ENCODE results near the gene LIMS4.
"Not testable (repeated sequence)": the region's sequence is repeated elsewhere in the genome, so short reads cannot be mapped to it uniquely, and the experiment has no call there.

LIMS4 gene

DNA sequence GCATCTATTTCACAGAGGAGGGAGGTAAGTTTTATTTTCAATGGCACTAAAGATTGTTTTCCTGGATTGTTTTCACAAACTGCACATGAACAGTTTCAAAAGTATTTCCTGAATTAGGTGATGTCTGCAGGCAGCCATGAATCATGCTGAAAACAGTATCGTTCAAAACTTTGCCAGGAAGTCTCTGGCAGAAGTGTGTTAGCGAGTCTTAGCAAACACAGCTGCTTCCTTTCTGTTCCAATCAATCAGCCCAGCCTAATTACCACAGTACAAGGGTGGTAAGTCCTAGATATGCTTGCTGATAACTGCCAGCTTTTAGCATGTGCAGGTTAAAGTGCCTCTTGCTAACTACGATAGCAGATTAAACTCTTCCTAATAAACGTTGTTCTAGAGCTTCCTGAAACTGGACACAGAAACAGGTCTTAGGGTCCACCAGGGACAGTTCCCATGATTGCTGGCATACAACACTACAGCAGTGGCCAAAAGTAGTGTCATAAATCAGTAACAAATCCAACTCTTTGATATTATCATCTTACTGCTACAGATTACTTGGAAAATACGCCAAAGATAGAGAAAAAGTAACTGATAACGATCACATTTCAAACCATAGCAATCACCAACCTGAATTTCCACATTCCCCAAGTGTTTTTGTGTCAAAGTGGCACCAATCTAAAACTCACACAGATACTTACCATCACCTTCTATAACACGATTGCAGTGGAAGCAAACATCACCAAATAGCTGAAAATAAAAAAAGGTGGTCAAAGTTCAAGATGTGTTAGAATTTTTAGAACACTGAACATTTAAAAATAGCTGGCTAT lies 23.3 kb downstream of the LIMS4 start:
- DNase-seq, result not testable (repeated sequence)

DNA sequence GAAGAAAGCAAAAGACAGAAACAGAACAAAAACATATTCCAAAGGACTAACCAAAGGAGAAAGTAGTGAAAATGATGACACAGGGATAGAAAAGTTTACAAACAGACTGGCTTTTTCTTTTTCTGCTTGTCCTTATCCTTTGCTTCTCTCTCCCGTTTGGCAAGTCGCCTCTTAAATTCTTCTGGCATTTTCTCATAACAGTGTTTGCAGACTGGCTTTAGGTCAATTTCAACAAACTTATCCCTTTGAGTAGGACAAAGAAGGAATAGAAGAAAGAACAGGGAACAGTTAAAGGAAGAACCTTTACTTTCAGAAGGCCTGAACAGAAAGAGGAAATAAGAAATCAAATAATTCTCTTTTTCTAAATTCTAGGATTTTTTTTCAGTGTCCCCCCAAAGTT lies 26.0 kb downstream of the LIMS4 start:
- DNase-seq, result not testable (repeated sequence)

DNA sequence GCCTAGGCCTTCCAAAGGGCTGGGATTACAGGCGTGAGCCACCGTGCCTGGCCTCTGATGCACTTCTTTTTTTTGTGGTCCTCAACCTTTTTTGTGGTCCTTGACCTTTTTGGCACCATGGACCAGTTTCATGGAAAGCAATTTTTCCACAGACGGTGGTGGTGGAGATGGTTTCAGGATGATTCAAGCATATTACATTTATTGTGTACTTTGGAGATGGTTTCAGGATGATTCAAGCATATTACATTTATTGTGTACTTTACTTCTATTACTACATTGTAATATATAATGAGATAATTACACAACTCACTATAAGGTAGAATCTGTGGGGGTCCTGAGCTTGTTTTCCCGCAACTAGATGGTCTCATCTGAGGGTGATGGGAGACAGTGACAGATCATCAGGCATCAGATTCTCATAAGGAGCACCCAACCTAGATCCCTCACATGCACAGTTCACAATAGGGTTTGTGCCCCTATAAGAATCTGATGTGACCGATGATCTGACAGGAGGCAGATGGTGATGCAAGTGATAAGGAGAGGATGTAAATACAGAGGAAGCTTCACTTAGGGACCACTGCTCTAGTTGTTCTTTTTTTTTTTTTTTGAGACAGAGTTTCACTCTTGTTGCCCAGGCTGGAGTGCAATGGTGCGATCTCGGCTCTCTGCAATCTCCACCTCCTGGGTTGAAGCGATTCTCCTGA lies 29.2 kb downstream of the LIMS4 start:
- DNase-seq, result not testable (repeated sequence)

DNA sequence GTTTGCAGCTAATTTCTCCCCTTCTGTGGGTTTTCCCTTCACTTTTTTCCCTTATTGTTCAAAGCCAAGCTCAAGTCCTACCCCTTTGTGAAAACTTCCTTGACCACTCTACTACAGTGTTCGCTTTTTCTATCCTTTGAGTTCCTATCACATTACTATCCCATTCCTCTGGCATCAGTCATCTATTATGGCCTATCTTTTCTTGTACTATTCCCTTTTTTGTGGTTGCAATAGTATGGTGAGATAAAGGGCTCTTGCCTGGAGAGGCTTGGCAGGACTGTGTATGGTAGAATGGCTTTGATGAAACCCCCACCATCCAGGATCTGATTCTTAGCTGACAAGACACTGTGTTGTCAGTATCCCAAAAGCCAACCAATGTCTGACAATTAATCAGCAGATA lies 30.7 kb downstream of the LIMS4 start:
- DNase-seq, result not testable (repeated sequence)

DNA sequence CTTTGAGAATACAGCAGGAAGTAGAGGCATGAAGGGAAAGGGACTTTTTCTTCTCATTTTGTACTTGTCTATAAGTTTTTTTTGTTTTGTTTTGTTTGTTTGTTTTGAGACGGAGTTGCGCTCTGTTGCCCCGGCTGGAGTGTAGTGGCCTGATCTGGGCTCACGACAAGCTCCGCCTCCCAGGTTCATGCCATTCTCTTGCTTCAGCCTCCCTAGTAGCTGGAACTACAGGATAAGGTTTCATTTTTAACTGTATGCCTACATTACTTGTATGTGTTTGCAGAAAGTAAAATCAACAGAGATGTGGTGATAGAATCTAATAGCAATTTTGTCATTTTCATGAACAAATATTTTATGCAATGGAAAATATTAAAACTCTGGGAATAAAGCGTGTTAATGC lies 38.1 kb downstream of the LIMS4 start:
- not testable (repeated sequence) for DNase-seq

DNA sequence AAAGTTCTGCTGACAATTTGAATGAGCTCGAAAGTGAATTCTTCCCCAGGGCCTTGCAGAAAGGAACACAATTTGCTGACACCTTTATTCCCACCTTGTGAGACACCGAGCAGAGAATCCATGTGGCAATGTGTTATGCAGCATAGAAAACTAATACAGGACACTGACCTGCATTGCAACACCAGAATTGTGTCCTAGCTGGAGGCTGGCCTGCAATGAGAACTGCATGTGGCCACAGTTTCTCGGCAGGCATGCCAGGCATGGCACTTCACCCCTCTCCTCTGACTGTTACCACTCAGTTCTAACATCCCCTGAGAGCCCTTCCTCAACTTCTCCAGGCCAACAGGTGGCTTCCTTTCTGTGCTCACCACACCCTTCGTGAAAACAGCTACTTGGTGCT lies 46.9 kb downstream of the LIMS4 start:
- not testable (repeated sequence) for DNase-seq

DNA sequence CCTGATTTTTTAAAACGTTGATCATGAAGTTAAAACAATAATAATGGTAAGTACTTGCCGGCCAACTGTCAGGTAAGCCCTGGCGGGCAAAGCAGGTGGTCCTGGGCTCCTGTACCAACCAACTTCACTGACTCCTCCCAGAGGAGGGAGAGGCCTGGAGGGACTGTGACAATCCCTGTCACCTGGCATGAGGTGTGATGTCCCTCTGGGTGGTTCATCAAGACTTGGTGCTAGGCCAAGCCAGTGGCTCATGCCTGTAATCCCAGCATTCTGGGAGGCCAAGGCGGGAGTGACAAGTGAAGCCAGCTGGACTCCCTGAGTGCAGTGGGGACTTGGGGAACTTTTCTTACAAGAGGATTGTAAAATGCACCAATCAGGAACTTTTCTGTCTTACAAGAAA lies 48.2 kb downstream of the LIMS4 start:
- not testable (repeated sequence) for DNase-seq

DNA sequence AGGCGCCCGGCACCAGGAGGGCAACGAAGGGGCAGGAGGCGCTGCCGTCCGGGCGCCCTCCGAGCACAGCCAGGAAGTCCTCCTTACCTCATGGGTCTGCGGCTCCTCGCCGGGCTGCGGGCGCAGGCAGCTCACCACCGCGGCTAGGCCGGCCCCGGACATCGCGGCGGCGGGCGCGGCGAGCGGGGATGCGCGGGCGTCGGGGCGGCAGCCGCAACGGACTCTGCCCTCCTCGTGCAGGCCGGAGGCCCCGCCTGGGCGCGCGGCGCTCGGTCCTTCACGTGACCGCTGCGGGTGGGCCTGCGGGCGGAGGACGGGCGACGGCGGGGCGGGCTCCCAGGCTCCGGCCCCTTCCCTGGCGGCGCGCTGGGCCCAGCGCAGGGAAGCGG lies 49.0 kb downstream of the LIMS4 start:
- not testable (repeated sequence) for DNase-seq

DNA sequence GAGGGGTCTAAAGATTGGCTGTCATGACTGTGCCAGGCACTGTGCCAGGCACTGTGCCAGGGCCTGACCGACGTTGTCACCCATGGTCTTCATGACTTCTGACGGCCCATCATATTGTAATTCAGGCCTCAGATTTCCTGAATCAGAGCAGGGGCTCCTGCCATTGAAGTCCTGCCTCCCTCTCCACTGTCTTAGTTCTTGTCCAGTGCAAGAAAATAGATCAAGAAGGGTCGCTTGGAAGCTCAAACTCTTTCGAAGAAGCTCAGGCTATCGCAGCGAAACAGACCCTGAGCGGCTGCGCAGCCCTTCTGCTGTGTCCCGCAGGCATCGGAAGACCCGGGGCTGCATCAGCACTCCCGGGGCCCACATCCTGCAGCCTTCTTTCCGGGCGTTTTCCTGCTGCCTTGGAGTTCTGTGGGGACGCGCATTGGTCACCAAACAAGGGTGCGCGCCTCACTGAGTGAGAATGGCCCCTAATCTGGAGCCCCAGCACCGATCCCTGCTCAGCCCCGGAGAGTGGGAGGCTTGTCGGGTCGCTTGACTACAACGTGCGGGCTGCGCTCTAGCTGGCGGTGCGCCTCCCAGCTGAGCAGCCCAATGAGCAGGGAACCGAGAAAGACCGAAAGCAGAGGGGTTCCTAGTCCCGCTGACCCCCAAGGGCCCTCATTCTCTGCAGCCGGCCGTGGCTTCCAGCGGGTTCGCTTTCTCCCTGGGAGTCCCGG lies 49.6 kb downstream of the LIMS4 start:
- not testable (repeated sequence) for DNase-seq

DNA sequence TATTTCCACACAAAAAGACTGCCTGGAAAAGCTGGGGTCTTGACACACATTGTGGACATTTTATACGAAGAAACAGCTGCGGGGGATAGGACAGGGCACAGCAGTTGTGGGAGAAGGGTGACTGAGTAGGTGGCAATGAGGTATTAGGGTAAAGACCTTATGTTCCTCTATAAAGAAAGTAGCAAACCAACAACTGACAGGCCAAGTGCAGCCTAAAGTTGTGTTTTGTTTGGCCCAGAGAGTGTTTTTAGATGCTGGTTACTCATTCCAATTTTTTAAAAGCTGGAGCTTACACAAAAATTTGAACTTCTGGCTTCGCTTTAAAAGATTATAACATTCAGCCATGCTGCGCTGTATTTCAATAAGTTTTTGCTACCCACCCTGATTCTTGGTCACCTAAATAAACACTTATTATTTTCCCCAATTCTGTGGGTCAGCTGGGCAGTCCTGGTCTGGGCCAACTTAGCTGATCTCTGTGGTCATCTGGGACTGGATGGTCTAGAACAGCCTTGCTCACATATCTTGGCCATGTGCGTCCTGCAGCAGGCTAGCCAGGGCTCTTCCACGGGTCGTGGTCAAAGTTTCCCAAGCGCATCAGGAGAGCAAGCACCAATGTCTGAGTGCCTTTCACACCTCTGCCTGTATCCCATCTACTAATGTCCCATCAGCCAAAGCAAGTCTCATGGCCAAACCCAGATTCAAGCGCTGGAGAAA lies 51.8 kb downstream of the LIMS4 start:
- DNase-seq, result not testable (repeated sequence)

DNA sequence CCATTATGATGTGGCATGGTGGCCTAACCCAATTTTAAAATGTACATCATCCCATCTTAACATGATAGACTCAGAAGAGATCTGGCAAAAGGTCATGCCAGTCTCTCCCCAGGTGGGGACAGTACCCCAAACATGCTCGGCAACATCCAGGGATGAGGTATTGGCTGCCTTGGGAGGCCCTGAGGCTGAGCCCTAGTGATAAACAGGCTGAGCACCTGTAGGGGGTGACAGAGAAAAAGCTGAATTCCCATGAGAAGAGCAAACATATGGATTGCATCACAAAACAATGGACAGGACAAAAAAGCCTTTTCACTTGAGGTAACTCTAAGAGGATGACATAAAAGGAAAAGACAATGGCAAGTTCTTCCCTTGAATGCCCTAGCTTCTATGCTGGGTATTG lies 65.5 kb downstream of the LIMS4 start:
- not testable (repeated sequence) for DNase-seq

DNA sequence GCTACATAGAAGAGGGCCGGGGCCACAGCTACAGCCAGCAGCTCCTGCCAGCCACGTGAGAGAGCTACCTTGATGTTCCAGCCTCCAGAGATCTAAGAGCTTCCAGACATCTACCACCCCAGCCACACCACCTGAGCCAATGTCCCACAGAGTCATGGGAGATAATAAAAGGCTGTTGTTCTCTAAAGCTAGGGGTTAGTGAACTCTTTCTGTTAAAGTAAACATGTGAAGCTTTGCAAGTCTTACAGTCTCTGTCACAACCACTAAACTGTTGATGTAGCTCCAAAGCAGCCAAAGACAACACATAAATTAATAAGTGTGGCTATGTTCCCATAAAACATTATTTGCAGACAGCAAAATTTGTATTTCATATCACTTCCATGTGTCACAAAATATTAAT lies 67.6 kb downstream of the LIMS4 start:
- not testable (repeated sequence) for DNase-seq

DNA sequence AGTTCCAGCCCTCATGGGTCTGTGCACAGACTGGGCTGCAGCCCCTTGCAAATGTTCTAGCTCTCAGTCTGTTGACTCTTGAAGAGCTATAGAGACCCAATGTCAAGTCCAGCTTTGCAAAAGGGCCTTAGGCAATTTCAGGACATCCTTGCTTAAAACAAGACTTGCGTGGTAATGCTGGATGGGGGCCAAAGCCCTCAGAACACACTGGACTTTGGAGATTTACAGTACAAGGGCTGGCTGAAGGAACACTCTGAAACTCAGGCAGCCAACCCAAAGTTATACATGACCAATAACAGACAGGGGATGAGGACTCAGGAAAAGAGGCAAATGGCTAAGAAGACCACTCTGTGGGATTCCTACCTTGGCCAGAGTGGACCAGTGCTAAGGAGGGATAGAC lies 68.4 kb downstream of the LIMS4 start:
- DNase-seq, result not testable (repeated sequence)

DNA sequence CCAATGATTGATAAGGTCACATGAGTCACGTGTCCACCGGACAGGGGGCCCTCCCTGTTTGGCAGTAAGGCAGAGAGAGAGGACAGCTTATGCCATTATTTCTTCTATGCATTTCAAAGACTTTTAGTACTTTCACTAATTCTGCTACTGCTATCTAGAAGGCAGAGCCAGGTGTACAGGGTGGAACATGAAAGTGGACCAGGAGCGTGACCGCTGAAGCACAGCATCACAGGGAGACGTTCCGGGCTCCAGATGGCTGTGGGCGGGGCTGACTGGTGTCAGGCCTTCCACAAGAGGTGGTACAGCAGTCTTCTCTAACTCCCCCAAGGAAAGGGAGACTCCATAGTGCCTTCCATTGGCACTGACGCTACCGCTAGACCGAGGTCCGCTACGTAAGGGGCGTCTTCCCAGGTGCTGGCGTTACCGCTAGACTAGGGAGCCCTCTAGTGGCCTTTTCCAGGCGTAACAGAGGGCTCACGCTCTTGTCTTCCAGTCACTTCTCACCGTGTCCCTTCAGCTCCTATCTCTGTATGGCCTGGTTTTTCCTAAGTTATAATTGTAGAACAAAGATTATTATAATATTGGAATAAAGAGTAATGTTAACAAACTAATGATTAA lies 71.5 kb downstream of the LIMS4 start:
- not testable (repeated sequence) for DNase-seq

DNA sequence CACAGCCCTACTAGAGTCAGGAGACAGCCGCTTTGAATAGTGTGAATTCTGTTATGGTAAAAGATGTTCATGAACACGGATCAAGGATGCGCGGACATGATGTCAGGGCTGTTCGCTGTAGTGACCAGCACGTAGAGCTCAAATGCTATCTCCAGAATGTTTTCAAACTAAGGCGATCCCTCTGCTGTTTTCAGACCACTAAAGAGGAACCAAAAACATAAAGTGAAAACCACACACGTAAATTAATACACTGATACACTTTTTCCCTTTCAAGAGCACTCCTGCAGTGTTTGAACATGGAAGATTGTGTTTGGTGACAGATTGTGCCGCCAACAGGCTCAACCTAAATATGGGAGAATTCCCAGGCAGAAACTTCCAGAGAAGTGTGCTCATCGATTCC lies 73.2 kb downstream of the LIMS4 start:
- DNase-seq, result not testable (repeated sequence)

DNA sequence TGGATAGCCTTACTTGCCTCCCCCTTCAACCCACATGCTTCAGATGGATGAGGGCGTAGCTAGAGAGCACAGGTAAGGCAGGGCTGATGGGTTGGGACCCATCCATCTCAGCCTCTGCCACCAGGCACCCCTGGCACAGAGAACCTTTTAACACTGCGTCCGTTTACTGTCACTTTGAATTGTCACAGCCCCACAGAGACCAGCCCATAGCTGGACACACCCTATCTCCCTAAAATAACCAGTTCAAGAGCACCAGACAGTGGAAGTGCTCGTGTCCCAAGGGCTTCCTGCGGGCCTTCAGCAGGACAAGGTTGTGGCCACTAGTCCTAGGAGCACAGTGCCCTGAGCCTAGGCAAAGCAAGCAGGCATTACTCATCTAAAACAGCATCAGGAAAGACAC lies 76.6 kb downstream of the LIMS4 start:
- DNase-seq, result not testable (repeated sequence)
